K562 (cell line): ENCODE measurements around the gene AFDN. TPM values are rescaled to one million over a fixed set of nuclear protein-coding genes. Genes with fewer than 3 reads are reported as not detected.

ENCODE experiments used
- BRF1 ChIP-seq: IDR thresholded peaks from 3 replicates; pipeline ENCODE4 v1.6.1; 2011; ENCODE audit warnings: borderline replicate concordance, mild to moderate bottlenecking; ENCODE audit not compliant: insufficient read length; ENCODE audit errors: extremely low read depth
- C11orf30 ChIP-seq: fragments of 450-650 bp; IDR thresholded peaks from 2 replicates; pipeline ENCODE4 v1.6.1; 2016; ENCODE audit warnings: low read depth, mild to moderate bottlenecking
- CSDE1 ChIP-seq, 2 experiments: fragments of 450-650 bp; IDR thresholded peaks; 2 replicates each; pipeline ENCODE4 v1.6.1; 2016; ENCODE audit warnings: mild to moderate bottlenecking in 1 of 2
- DPF2 ChIP-seq: fragments of 450-650 bp; IDR thresholded peaks from 2 replicates; pipeline ENCODE4 v1.6.1; 2016
- ESRRA ChIP-seq: fragments of 450-650 bp; IDR thresholded peaks from 2 replicates; pipeline ENCODE4 v1.6.1; 2014; ENCODE audit warnings: low read depth, mild to moderate bottlenecking, moderate library complexity, borderline replicate concordance
- HDAC8 ChIP-seq: fragments of 450-650 bp; IDR thresholded peaks from 2 replicates; pipeline ENCODE4 v1.6.1; 2016; ENCODE audit warnings: mild to moderate bottlenecking, missing genetic modification characterization, moderate library complexity, missing compliant biosample characterization
- KDM2B ChIP-seq: fragments of 250-450 bp; sonication (Bioruptor Pico); IDR thresholded peaks from 2 replicates; pipeline ENCODE4 v1.8.0; 2021; ENCODE audit warnings: mild to moderate bottlenecking, moderate library complexity
- KLF16 ChIP-seq: IDR thresholded peaks from 2 replicates; pipeline ENCODE4 v1.6.1; 2016; ENCODE audit warnings: antibody characterized with exemption
- PRPF4 ChIP-seq: fragments of 200-400 bp; formaldehyde crosslinking; IDR thresholded peaks from one replicate; pipeline ENCODE4 v1.6.1; 2017; ENCODE audit warnings: low read length, low read depth, mild to moderate bottlenecking; ENCODE audit not compliant: insufficient read depth, poor library complexity, severe bottlenecking
- RAD21 ChIP-seq, 2 experiments: fragments of 250-450 bp in 1 of 2; fragments of 450-650 bp in 1 of 2; sonication (Bioruptor Pico) in 1 of 2; formaldehyde crosslinking in 1 of 2; IDR thresholded peaks in 1 of 2; conservative IDR thresholded peaks in 1 of 2; 2 replicates each; pipeline versions ENCODE4 v1.4.0 to v1.8.0; 2020 to 2022; ENCODE audit warnings: mild to moderate bottlenecking in 2 of 2, moderate library complexity in 1 of 2
- SIN3A ChIP-seq, 2 experiments: fragments of 150-350 bp in 1 of 2; IDR thresholded peaks; 2 replicates each; pipeline ENCODE4 v1.6.1; 2011 to 2016; ENCODE audit warnings: borderline replicate concordance in 2 of 2, low read depth in 2 of 2, low read length in 2 of 2, mild to moderate bottlenecking in 2 of 2, moderate library complexity in 2 of 2; ENCODE audit not compliant: control insufficient read depth in 1 of 2
- ZFPM2 ChIP-seq: fragments of 250-450 bp; sonication (Bioruptor Pico); IDR thresholded peaks from 2 replicates; pipeline ENCODE4 v1.5.1; 2022; ENCODE audit warnings: mild to moderate bottlenecking
- ZNF133 ChIP-seq: fragments of 250-450 bp; sonication (Bioruptor Pico); IDR thresholded peaks from 2 replicates; pipeline ENCODE4 v1.4.0; 2020; ENCODE audit warnings: mild to moderate bottlenecking
- ZNF174 ChIP-seq: fragments of 250-450 bp; sonication (Bioruptor Pico); IDR thresholded peaks from 2 replicates; pipeline ENCODE4 v1.4.0; 2020; ENCODE audit warnings: mild to moderate bottlenecking
- polyA plus RNA-seq, 8 experiments: library from polyadenylated mRNA; depleted of rRNA in 4 of 8; stranded (reverse) in 5 of 8; unstranded in 3 of 8; fragments of >200 nt; fragmentation: Nextera tagmentation in 2 of 8; fragmentation: Illumina TruSeq in 1 of 8; extraction: Ambion mirVana in 2 of 8; extraction: Trizol in 1 of 8; gene quantifications; 2 replicates each; pipeline versions ENCODE4 v1.2.1 to v1.2.3, GENCODE V29; 2011 to 2014; ENCODE audit warnings: inconsistent platforms in 1 of 8, missing spikeins in 1 of 8
- total RNA-seq, 7 experiments: library from RNA; depleted of rRNA in 6 of 7; stranded (reverse); fragments of >200 nt in 6 of 7; fragmentation: Illumina TruSeq in 2 of 7; extraction: Trizol in 2 of 7; gene quantifications; 2 replicates each; pipeline versions ENCODE4 v1.2.1 to v1.2.3, GENCODE V29; 2011 to 2021; ENCODE audit warnings: low replicate concordance in 1 of 7
- TF ChIP-seq, protein P1 (sequence below): fragments of 450-650 bp; IDR thresholded peaks from 2 replicates; pipeline ENCODE4 v1.6.1; 2016; ENCODE audit warnings: borderline replicate concordance
- TF ChIP-seq, protein P2 (sequence below): sonication (generic); formaldehyde crosslinking; IDR thresholded peaks from 2 replicates; pipeline ENCODE4 v1.5.0; 2020; ENCODE audit warnings: missing genetic modification reagents
- TF ChIP-seq, protein P3 (sequence below), 2 experiments: fragments of 450-650 bp; IDR thresholded peaks; 2 replicates each; pipeline ENCODE4 v1.6.1; 2018; ENCODE audit warnings: mild to moderate bottlenecking in 2 of 2, low read depth in 1 of 2; ENCODE audit not compliant: partially characterized antibody in 2 of 2
- TF ChIP-seq, protein P4 (sequence below): IDR thresholded peaks from 2 replicates; pipeline ENCODE4 v1.6.1; 2012; ENCODE audit warnings: low read depth, low read length, improper control_type of control experiment, borderline replicate concordance

AFDN gene
- total and polyA plus RNA-seq, 9 of the 15 experiments (the other 6 are each of a cell fraction or from before 2014, with no cell fraction given): 7.2 to 129 (median 105) TPM

DNA sequence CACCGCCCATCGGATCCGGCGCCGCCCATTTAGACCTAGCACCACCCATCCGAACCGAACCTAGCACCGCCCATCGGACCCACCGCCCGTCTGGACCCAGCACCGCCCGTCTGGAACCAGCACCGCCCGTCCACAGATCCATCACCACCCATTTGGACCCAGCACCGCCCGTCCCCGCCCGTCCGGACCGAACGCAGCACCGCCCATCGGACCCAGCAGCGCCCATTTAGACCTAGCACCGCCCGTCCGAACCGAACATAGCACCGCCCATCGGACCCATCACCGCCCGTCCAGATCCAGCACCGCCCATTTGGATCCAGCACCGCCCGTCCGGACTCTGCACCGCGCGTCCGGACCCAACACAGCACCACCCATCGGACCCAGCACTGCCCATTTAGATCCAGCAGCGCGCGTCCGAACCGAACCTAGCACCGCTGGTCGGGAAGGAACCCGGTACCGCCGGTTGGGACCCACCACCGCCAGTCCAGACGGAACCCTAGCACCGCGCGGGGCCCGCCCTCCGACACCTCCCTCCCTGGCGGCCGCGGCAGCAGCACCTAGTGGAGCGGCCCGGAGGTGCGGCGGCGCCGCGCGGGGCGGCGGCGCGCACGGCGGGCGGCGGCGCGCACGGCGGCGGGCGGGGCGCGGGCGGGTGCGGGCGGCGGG, 348 bp upstream of the AFDN start (continued):
- TF ChIP-seq C11orf30 (no peak), SIN3A (IDR thresholded peaks at IDR 0.05; ENCODE audit: borderline replicate concordance in 2 of 2, control insufficient read depth in 1 of 2, low read depth in 2 of 2, low read length in 2 of 2) (peak; percentile 19 to 48; a peak in 1 of 4 replicates), ZNF174 (CRISPR knock-in tag) (no peak), BRF1 (no peak), PRPF4 (no peak), CSDE1 (IDR thresholded peaks at IDR 0.05) (no peak), RAD21 (CRISPR knock-in tag; conservative IDR thresholded peaks at IDR 0.05 in 1 of 2, IDR thresholded peaks at IDR 0.05 in 1 of 2) (peak in 1 of 2 experiments; percentile 33; a peak in 3 of 4 replicates), ESRRA (0 out of 2 replicates have a peak, but pooled peaks have one; percentile 16), HDAC8 (no peak), DPF2 (peak; percentile 19; the same call in 1 of the 2 replicates), ZFPM2 (no peak), ZNF133 (CRISPR knock-in tag) (no peak), KDM2B (CRISPR knock-in tag) (peak; percentile 63; the same call in 1 of the 2 replicates), KLF16 (0 out of 2 replicates have a peak, but pooled peaks have one; percentile 14)
- TF ChIP-seq, protein P1, sequence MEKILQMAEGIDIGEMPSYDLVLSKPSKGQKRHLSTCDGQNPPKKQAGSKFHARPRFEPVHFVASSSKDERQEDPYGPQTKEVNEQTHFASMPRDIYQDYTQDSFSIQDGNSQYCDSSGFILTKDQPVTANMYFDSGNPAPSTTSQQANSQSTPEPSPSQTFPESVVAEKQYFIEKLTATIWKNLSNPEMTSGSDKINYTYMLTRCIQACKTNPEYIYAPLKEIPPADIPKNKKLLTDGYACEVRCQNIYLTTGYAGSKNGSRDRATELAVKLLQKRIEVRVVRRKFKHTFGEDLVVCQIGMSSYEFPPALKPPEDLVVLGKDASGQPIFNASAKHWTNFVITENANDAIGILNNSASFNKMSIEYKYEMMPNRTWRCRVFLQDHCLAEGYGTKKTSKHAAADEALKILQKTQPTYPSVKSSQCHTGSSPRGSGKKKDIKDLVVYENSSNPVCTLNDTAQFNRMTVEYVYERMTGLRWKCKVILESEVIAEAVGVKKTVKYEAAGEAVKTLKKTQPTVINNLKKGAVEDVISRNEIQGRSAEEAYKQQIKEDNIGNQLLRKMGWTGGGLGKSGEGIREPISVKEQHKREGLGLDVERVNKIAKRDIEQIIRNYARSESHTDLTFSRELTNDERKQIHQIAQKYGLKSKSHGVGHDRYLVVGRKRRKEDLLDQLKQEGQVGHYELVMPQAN: 0 out of 2 replicates have a peak, but pooled peaks have one; percentile 26
- TF ChIP-seq, protein P2, sequence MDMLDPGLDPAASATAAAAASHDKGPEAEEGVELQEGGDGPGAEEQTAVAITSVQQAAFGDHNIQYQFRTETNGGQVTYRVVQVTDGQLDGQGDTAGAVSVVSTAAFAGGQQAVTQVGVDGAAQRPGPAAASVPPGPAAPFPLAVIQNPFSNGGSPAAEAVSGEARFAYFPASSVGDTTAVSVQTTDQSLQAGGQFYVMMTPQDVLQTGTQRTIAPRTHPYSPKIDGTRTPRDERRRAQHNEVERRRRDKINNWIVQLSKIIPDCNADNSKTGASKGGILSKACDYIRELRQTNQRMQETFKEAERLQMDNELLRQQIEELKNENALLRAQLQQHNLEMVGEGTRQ (CRISPR knock-in tag): no peak
- TF ChIP-seq, protein P3, sequence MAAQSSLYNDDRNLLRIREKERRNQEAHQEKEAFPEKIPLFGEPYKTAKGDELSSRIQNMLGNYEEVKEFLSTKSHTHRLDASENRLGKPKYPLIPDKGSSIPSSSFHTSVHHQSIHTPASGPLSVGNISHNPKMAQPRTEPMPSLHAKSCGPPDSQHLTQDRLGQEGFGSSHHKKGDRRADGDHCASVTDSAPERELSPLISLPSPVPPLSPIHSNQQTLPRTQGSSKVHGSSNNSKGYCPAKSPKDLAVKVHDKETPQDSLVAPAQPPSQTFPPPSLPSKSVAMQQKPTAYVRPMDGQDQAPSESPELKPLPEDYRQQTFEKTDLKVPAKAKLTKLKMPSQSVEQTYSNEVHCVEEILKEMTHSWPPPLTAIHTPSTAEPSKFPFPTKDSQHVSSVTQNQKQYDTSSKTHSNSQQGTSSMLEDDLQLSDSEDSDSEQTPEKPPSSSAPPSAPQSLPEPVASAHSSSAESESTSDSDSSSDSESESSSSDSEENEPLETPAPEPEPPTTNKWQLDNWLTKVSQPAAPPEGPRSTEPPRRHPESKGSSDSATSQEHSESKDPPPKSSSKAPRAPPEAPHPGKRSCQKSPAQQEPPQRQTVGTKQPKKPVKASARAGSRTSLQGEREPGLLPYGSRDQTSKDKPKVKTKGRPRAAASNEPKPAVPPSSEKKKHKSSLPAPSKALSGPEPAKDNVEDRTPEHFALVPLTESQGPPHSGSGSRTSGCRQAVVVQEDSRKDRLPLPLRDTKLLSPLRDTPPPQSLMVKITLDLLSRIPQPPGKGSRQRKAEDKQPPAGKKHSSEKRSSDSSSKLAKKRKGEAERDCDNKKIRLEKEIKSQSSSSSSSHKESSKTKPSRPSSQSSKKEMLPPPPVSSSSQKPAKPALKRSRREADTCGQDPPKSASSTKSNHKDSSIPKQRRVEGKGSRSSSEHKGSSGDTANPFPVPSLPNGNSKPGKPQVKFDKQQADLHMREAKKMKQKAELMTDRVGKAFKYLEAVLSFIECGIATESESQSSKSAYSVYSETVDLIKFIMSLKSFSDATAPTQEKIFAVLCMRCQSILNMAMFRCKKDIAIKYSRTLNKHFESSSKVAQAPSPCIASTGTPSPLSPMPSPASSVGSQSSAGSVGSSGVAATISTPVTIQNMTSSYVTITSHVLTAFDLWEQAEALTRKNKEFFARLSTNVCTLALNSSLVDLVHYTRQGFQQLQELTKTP (IDR thresholded peaks at IDR 0.05; ENCODE audit: low read depth in 1 of 2, partially characterized antibody in 2 of 2): peak in 1 of 2 experiments; percentile 48
- TF ChIP-seq, protein P4, sequence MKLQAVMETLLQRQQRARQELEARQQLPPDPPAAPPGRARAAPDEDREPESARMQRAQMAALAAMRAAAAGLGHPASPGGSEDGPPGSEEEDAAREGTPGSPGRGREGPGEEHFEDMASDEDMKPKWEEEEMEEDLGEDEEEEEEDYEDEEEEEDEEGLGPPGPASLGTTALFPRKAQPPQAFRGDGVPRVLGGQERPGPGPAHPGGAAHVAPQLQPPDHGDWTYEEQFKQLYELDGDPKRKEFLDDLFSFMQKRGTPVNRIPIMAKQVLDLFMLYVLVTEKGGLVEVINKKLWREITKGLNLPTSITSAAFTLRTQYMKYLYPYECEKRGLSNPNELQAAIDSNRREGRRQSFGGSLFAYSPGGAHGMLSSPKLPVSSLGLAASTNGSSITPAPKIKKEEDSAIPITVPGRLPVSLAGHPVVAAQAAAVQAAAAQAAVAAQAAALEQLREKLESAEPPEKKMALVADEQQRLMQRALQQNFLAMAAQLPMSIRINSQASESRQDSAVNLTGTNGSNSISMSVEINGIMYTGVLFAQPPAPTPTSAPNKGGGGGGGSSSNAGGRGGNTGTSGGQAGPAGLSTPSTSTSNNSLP: no peak
